ENCODE data around the gene SPATA4.
"Not testable (repeated sequence)": the region's sequence is repeated elsewhere in the genome, so short reads cannot be mapped to it uniquely, and the experiment has no call there.

SPATA4 gene

DNA sequence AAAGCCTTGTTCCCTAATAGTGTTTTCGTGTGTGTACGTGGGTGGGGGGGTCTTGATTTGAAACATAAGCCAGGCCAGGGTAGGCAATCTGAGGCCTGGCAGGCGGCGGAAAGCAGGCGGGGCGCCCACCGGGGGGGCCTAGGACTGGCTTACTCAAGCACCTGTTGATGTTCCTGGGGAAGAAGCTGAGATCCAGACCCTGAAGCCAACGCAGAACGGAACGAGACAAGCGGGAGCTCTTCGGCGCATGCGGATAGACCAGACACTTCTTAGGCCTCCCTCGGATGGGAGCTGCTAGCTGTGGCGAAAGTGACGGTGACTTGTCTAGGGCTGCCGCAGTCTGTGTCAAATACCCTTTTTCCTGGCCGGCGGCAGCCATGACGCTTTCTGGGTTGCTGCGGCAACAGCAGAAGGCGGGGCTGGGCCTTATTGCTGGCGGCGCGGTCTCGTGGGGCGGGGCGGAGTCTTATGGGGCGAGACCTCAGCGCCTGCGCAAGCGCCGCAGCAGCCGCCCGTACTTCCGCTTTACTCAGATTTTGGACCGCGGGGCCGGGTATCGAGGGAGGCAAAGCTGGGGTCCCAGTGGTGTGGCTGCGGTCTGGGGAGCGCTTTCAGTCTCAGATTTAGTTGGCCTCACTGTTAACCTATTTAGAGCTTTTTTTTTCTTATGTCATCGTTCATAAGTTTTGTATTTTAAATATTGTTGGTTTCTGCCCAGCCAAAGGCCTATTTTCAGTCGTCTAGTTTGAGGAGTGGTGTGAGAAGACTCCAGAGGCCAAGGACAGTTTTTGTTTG is at the start of gene SPATA4:
TSS of gene SPATA4 (minus strand) at position 402 of the 795 bp plus-strand sequence. CDS start at position 379, 23 bp downstream.
- peak; percentile 65 for DNase-seq

DNA sequence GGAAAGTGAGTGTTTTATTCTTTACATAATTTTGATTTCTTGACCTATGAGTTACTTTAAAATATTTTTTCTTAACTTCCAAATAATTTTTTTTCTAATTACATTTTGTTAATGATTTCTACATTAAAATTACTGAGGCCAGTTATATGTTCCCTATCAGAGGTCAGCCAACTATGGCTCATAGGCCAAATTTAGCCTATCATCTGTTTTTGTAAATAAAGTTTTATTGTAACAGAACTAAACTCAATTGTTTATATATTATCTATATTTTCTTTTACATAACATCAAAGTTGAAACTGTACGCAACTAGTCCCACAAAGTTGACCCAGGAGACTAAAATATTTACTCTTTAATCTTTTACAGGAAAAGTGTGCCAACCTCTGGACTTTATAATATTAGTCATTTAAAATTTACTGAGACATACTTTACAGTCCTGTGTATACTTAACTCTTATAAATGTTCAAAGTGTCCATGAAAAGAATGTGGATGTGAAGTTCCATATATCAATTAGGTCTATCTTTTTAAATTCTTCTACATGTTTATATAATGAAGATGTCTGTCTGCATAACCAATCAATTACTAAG is 47.5 kb upstream of the SPATA4 start:
- DNase-seq: no peak

GRCh38 chr4:176241703-176242102 is 46.3 kb upstream of the SPATA4 start:
- no peak for DNase-seq

GRCh38 chr4:176238826-176239225 is 43.4 kb upstream of the SPATA4 start:
- DNase-seq: no peak

- no peak for DNase-seq
Observed at GRCh38 chr4:176238157-176238610, 42.8 kb upstream of the SPATA4 start.

DNA sequence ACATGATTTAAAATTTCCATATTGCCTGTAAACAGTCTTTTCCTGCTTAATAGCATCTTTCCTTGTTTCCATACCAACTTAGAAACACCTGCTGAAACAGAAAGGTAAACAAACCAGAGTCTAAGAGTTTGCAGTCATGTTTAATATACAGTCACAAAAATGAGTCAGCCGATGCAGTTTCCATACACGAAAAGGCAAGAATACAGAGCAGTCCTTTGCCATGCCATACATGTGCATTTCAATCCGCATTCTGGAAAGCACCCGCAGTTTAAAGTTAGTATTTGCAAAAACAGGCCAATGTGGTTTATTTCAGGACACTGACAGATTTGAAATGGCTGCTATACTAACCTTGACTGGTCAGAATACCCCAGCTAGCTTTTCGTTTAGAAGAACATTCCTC is 41.6 kb upstream of the SPATA4 start:
- no peak for DNase-seq

GRCh38 chr4:176230836-176231235 is 35.5 kb upstream of the SPATA4 start:
- no peak for DNase-seq

DNA sequence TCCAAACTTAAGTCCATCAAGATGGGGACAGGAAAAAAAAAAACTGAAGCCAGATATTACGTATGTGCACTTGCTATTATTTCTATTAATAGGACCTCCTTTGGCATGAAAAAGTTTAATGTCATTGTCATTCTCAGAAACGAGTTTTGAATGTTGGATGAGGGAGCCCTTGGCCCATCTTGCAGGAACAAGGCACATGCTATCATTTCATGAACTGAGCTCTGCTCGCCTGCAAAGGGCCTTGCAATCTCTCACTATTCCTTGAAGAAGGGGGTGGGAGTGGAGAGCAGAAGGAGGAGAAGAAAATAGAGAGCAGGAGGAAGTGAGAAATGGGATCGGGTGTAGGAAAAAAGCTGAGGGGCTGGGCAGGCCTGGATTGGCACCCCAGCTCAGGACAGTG is 34.3 kb upstream of the SPATA4 start:
- DNase-seq: no peak

- DNase-seq: no peak
Observed at GRCh38 chr4:176226736-176227135, 31.4 kb upstream of the SPATA4 start.

DNA sequence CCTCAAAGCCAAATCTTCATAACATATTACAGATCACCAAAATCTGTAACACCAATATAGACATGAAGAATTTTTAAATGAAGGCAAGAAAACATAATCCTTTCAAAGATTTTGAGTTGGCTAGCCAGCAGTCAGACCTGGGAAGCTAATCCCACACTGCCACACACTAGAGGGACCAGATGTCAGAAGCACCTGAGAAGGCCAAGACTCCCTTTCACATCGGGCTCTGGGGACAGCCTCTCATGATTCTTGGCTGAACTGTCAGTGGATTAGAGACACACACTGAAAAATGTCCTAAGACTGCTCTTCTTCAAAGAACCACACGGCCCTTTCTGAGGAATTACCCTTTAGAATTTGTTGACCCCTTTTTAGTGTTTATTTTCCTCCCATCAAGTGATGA is 28.2 kb upstream of the SPATA4 start:
- DNase-seq: no peak

DNA sequence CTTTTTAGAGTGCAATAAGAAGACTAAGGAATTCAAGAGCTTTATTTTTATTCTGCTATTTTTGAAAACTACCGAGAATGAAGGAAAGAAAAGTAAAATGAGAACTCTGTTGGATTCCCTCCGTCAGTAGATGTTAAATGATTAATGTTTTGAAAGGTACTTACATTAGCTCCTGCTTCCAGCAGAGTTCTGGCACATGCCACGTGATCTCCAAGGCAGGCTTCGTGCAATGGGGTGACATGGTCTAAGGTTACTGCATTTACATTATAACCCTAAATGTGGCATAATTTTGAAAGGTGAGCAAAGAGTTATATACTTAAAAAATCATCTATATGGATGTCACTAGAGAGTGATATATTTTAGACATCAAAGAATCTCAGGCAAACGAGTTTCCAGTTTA is 26.8 kb upstream of the SPATA4 start:
- no peak for DNase-seq

GRCh38 chr4:176217510-176217909 is 22.1 kb upstream of the SPATA4 start:
- DNase-seq: no peak

GRCh38 chr4:176212351-176212750 is 17.0 kb upstream of the SPATA4 start:
- DNase-seq: not testable (repeated sequence)

GRCh38 chr4:176210579-176211296 is 15.4 kb upstream of the SPATA4 start:
- no peak for DNase-seq

DNA sequence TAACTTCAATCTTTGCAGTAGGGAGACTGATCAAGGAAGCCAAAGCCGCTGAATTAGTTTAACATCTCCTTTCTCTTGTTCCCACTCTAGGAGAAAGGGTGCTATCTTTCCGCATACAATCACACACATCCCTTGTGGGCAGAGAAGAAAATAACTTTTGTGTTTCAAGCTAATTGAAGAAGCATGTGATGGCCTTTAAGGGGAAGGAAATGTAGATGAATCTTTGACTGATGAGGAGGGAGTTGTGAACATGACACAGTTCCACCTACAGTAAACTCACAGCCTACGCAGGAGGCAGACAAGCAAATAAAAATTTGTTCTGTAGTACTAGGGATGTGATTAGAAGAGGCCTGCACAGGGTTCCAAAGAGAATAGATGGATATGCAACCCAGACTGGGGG is 14.7 kb upstream of the SPATA4 start:
- DNase-seq: no peak

DNA sequence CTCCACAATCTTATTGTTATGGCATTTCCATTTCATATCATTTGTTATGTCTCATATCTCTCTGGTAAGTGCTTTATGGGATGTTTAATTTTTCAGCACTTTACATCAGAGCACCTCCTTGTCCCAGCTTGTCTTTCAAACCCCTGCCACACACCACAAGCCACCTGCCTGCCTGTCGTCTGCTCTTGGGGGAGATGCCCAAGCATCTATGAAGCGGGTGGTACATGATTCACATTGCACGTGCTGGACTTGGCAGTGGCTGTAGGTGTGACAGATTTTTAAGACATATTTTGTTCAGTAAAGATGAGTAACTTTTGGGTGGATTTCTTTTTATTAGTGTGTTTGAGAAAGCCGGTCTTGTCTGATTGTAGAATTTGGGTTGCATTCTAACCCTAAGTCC is 14.2 kb upstream of the SPATA4 start:
- DNase-seq: no peak

- DNase-seq: no peak
Observed at GRCh38 chr4:176207839-176208238, 12.5 kb upstream of the SPATA4 start.

GRCh38 chr4:176205299-176205698 is 9.9 kb upstream of the SPATA4 start:
- DNase-seq: no peak

GRCh38 chr4:176198316-176198903 is 3.0 kb upstream of the SPATA4 start:
- DNase-seq: peak; percentile 46

GRCh38 chr4:176193938-176194337 is 1.4 kb downstream of the SPATA4 start:
- DNase-seq: no peak

DNA sequence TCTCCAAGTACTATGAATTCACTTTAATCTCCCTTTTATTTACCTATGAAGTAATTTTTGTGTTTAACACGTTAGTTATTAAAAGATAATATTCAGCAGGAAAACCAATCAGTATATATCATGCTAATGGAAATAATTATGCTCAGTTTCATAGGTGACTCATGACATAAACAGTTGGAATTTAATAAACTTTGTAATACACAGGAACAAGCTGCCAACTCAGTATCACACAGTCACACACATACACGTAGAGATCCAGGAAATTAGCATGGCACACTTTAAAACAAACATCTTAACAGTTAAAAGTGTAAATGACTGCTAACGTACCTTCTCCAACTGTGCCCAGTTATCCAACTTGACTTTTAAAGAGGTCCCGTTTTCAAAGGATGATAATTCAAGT is 2.3 kb downstream of the SPATA4 start:
- DNase-seq: no peak

DNA sequence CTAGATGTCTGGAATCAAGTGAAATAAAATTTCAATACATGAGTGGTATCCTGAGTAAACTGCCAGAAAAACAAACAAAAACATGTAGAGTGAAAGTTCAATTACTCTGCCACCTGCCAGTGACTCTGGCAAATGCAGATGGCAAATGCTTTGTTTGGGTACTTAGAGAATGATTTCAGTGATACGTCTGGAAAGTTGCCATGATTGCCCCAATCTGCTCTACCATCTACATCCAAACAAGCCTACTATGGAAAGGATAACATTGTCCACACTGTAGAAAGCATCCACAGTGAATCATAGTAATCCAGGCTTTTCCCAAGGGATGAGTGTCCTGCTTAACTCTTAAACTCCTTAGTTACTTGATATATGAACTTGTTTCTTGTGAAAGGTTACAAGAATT is 3.4 kb downstream of the SPATA4 start:
- peak; percentile 19 for DNase-seq
